HG03095 (cell line): ENCODE results near the gene THOC2.
"Not testable (repeated sequence)": the region's sequence is repeated elsewhere in the genome, so short reads cannot be mapped to it uniquely, and the experiment has no call there.

Experiments used
- ATAC-seq: cut with Tn5 transposase; IDR thresholded peaks from one replicate; pipeline ENCODE4 v1.9.1; 2021; ENCODE audit warnings: moderate library complexity; ENCODE audit not compliant: unreplicated experiment

The THOC2 gene, protein sequence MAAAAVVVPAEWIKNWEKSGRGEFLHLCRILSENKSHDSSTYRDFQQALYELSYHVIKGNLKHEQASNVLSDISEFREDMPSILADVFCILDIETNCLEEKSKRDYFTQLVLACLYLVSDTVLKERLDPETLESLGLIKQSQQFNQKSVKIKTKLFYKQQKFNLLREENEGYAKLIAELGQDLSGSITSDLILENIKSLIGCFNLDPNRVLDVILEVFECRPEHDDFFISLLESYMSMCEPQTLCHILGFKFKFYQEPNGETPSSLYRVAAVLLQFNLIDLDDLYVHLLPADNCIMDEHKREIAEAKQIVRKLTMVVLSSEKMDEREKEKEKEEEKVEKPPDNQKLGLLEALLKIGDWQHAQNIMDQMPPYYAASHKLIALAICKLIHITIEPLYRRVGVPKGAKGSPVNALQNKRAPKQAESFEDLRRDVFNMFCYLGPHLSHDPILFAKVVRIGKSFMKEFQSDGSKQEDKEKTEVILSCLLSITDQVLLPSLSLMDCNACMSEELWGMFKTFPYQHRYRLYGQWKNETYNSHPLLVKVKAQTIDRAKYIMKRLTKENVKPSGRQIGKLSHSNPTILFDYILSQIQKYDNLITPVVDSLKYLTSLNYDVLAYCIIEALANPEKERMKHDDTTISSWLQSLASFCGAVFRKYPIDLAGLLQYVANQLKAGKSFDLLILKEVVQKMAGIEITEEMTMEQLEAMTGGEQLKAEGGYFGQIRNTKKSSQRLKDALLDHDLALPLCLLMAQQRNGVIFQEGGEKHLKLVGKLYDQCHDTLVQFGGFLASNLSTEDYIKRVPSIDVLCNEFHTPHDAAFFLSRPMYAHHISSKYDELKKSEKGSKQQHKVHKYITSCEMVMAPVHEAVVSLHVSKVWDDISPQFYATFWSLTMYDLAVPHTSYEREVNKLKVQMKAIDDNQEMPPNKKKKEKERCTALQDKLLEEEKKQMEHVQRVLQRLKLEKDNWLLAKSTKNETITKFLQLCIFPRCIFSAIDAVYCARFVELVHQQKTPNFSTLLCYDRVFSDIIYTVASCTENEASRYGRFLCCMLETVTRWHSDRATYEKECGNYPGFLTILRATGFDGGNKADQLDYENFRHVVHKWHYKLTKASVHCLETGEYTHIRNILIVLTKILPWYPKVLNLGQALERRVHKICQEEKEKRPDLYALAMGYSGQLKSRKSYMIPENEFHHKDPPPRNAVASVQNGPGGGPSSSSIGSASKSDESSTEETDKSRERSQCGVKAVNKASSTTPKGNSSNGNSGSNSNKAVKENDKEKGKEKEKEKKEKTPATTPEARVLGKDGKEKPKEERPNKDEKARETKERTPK (N-terminal part only)

DNA sequence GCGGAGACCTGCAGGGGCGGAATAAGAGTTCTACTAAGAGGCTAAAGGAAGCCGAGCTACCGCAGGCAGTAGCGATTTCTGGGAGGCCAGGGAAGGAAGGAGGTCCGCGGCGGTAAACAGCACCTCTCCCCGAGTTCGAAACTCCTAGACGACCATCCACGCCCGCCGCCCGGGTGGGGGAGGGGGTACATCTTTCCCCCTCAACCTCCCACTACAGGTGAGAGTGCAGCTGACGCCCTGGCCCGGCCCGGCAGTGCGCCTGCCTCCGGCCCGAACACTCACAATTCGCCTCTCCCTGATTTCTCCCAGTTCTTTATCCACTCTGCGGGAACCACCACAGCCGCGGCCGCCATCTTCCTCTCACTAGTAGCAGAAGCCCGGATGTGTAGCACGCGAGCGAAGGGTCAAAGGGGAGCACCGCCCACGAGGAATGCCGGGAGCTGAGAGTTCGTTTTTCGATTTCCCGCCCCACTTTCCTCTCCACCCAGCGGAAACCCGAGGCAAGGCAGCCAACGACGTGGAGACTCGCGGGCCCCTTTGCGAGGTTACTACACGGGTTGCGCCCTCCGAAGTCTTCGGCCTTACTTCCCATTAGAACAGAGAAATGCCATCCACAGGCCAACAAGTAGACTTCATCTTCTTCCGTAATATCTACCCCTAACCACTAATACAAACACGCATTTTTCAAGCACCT is at the start of gene THOC2:
Gene THOC2 (minus strand): TSS at position 383 of the 694 bp plus-strand sequence. CDS start 30 bp downstream, at position 353.
- ATAC-seq: peak; percentile 74

GRCh38 chrX:123781786-123782185 is 48.9 kb upstream of the THOC2 start:
- not testable (repeated sequence) for ATAC-seq

DNA sequence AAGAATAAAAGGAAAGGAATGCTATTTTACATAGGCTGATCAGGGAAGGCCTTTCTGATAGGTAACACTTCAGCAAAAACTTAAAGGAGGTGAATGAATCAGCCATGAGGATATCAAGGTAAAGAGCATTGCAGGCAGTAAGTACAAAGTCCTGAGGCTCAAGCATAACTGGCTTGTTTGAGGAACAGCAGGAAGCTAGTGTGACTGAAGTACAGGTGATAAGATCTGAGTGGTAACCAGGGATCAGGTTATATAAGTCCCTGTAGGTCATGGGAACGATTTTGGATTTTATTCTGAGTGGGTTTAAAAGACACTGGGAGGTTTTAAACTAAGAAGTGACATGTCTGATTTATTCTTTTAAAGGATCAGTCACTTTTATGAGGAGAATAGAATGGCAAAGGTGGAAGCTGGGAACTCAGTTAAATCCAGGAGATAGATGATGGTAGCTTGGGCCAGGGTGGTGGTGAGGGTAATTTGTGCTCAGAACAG is 47.1 kb upstream of the THOC2 start:
- no peak for ATAC-seq

DNA sequence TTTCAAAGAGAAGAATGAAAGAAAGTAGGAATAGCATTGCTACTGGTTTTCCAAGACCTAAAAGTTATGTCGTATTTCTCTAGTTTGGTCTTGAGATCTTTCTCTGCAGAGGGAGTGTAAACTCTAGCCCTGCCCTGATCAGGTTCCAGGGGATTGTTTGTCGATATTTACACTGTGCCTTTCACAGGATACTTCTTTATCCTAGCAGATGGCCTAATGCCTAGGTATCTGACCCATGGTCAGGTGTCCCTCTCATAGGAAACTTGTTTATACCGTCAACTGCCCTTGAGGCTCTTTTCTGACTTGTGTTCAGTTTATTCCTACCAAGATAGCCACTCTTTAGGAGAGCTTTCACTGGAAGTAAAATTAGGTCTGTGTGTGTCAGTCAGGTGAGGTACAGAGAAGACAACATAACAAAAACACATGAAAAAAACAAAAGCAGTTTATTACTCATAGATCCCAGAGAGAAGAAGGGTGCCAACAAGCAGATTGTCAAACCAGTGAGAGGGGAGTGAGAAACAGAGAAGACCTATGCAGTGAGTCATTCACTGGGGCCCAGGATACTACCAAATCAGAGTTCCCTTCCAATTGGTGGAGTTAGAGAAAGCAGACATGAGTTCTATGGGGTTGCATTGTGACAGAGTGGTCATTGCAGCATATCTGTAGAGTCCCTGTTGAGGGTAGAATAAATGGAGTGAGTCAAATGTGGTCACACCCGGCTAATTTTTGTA is 40.6 kb upstream of the THOC2 start:
- no peak for ATAC-seq

DNA sequence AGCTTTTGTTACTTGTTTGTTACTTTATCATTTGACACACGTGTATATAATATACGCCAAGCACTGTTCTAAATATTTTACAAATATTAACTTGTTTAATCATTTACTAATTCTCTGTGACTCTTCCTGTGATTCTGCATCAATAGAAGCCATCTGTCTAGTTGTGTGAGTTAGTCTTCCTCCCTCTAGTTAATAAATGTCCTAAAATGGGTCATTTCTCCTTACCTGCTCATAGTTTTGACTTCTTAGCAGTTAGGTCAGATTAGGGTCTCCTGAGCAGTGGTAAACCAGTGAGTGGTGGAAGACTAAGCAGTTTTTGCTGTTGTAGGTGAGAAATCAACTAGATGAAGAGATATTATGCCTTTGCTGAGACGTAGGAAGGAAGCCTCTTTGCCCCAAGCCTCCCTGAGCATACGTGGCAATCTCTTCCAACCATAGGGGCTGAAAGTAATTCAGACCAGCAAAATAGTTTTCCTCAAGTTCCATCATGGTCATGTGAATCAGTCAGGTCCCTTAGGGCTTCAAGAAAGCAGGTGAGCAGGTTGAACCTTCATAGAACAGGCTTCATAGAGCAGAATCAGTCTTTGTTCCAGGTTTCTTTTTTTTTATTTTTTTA is 38.7 kb upstream of the THOC2 start:
- ATAC-seq: no peak

GRCh38 chrX:123764967-123765871 is 32.4 kb upstream of the THOC2 start:
- ATAC-seq: peak; percentile 83

- ATAC-seq: not testable (repeated sequence)
These were observed 27.0 kb upstream of the THOC2 start for GRCh38 chrX:123759849-123760248.

DNA sequence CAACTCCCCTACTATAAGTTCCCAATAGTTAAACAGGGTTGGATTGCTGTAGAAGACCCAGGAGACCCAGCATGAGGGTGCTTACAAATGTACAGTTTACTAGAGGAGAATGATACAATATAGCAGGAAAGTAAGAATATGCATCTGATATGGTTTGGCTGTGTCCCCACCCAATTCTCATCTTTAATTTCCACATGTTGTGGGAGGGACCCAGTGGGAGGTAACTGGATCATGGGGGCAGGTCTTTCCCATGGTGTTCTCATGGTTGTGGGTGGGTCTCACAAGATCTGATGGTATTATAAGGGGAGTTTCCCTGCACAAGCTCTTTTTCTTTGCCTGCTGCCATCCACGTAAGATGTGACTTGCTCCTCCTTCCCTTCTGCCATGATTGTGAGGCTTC is 24.9 kb upstream of the THOC2 start:
- not testable (repeated sequence) for ATAC-seq

- no peak for ATAC-seq
These were observed 23.5 kb upstream of the THOC2 start for GRCh38 chrX:123756320-123756719.

DNA sequence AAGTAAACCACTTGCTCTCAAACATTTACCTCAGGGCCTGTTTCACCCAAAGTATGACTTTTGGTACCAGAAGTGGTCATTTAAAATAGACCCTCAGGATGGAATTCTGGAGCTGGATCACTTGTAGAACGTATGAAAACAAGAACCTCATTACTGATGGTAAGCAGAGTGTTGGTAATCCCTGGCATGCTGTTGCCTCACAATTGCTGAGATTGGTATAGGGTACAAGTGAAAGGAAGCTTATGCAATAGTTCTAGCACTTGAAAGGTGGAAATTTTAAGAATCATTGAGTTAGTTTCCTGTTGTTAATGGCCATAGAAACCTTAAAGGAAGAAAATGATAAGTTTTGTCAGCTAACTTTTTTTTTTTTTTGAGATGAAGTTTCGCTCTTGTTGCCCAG is 22.3 kb upstream of the THOC2 start:
- ATAC-seq: no peak

- no peak for ATAC-seq
These were observed 21.0 kb upstream of the THOC2 start for GRCh38 chrX:123753656-123754350.

- no peak for ATAC-seq
These were observed 16.8 kb upstream of the THOC2 start for GRCh38 chrX:123749643-123750042.

DNA sequence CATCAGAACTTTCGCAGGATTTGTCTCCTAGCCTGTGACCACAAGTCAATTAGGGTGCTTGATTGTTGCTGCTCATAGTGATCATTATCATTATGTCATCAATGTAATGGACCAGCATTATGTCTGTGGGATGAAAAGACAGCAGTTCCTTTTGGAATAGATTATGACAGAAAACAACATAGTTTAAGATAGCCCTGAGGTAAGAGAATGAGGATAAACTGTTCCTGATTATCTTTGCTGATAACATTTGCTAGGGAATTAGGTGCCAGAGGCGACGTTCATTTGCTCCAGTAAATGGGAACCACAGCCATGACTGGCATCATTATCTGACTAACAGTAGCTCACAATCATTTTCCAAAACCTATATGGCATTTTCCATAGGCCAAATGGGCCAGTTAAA is 12.7 kb upstream of the THOC2 start:
- ATAC-seq: no peak

DNA sequence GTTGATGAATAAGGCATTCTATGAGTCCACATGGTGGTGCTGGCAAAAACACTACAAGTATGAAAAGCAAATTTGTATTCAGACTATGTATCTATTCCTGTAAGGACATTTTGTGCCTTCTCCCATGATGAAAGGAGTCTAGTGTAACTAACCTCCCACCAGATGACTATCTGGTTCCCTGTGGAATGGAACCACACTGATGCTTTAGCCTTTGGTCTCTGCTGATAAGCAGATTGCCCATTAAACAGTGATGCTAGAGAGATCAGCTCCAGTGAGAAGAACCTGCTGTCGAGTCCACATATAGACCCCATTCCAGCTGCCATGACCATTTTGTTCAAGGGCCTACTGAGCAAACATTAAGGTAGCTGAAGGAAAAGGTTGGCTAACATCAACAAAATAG is 10.5 kb upstream of the THOC2 start:
- no peak for ATAC-seq

GRCh38 chrX:123742440-123742839 is 9.6 kb upstream of the THOC2 start:
- no peak for ATAC-seq

DNA sequence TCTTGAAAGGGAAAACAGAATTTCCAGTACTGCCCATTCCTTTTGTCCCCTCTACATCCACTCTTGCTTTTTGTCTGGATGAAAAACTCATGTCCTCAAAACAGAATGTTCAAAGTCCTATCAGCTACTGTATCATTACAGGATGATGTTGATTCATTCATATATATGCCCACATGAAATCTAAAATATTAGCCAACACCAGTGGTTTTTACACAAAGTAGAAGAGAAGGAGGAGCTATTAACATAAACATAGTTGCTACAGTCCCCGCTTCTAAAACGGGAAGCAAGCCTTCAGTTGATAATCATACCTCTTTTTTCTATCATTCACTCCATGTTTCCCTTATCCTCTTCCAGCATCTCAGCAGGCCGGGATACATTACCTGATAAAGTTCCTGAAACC is 7.7 kb upstream of the THOC2 start:
- no peak for ATAC-seq

DNA sequence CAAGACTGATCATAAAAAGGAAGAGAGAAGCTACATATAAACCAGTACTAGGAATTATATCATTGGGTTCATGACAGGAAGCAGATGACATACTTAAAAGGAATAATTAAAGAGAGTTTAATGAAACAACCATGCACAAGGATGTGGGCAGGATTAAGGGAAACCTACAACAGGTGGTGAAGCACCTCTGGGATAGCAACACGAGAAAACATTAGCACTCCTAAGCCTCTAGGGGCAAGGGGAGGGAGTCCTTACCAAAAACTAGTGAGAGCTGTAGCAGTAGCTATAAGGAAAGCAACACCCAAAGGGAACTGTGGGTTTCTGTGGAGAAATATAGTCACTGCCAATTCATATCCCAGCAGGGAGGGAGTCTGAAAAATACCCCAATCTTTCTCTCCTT is 7.2 kb upstream of the THOC2 start:
- ATAC-seq: no peak

DNA sequence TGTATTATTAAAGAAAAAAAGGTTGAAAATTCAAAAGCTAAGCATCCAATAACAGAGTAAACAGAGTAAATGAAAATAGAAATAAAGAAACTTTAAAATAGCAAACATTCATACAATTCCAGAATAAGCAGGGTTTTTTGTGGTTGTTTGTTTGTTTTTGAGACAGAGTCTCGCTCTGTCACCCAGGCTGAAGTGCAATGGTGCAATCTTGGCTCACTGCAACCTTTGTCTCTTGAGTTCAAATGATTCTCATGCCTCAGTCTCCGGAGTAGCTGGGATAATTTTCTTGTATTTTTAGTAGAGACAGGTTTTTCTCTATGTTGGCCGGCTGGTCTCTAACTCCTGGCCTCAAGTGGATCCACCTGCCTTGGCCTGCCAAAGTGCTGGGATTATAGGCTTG is 6.6 kb upstream of the THOC2 start:
- no peak for ATAC-seq
